ELR (cell line): ENCODE data around the gene TP63.
"Not testable (repeated sequence)": the region's sequence is repeated elsewhere in the genome, so short reads cannot be mapped to it uniquely, and the experiment has no call there.

Experiments
- DNase-seq: peaks from one replicate; pipeline ENCODE4 v3.0.0-alpha.2; 2015; ENCODE audit warnings: low read depth

TP63 gene

GRCh38 chr3:189625572-189625971, 5.6 kb upstream of the TP63 start:
- no peak for DNase-seq

GRCh38 chr3:189626286-189626685, 4.9 kb upstream of the TP63 start:
- no peak for DNase-seq

- no peak for DNase-seq
Measured at GRCh38 chr3:189629803-189630455, 1.3 kb upstream of the TP63 start.

GRCh38 chr3:189630767-189631372, 319 bp upstream of the TP63 start:
- no peak for DNase-seq

- no peak for DNase-seq
Measured at GRCh38 chr3:189631409-189631808, 220 bp downstream of the TP63 start.

GRCh38 chr3:189632242-189632641, 1.1 kb downstream of the TP63 start:
- no peak for DNase-seq

- DNase-seq = no peak
Measured at GRCh38 chr3:189635339-189635738, 4.2 kb downstream of the TP63 start.

- DNase-seq = no peak
Measured at GRCh38 chr3:189636048-189636447, 4.9 kb downstream of the TP63 start.

- DNase-seq = no peak
Measured at GRCh38 chr3:189637750-189638149, 6.6 kb downstream of the TP63 start.

GRCh38 chr3:189638276-189639031, 7.3 kb downstream of the TP63 start:
- DNase-seq = no peak

- no peak for DNase-seq
Measured at GRCh38 chr3:189641776-189642175, 10.6 kb downstream of the TP63 start.

GRCh38 chr3:189646853-189647542, 15.8 kb downstream of the TP63 start:
- no peak for DNase-seq

- peak; percentile 40 for DNase-seq
Measured at GRCh38 chr3:189652042-189652441, 20.9 kb downstream of the TP63 start.

GRCh38 chr3:189655617-189656016, 24.4 kb downstream of the TP63 start:
- no peak for DNase-seq

GRCh38 chr3:189659571-189659970, 28.4 kb downstream of the TP63 start:
- no peak for DNase-seq

- peak; percentile 90 for DNase-seq
Measured at GRCh38 chr3:189664311-189664710, 33.1 kb downstream of the TP63 start.

- not testable (repeated sequence) for DNase-seq
Measured at GRCh38 chr3:189672346-189672745, 41.2 kb downstream of the TP63 start.

- DNase-seq = no peak
Measured at GRCh38 chr3:189673535-189673934, 42.3 kb downstream of the TP63 start.

GRCh38 chr3:189674249-189674913, 43.2 kb downstream of the TP63 start:
- no peak for DNase-seq

GRCh38 chr3:189677667-189678066, 46.5 kb downstream of the TP63 start:
- peak; percentile 5 for DNase-seq

- DNase-seq = no peak
Measured at GRCh38 chr3:189680723-189681122, 49.5 kb downstream of the TP63 start.
